HEK293 (cell line): Measurements from ENCODE around the gene ADA.

Experiments
- CTCF ChIA-PET: fragments of 350-600 bp; formaldehyde crosslinking; extraction: SDS; loops from one replicate; lab custom pipeline; 2021; ENCODE audit warnings: antibody characterized with exemption; lab: Yijun Ruan, JAX
- POLR2A ChIA-PET: fragments of 300-600 bp; formaldehyde crosslinking; extraction: SDS; loops from one replicate; lab custom pipeline; 2020; ENCODE audit warnings: antibody characterized with exemption, inconsistent platforms; lab: Yijun Ruan, JAX
- H3K27ac ChIP-seq: fragments of 200-500 bp; sonication (Bioruptor generic); 2 replicates; pipeline ENCODE4 v1.5.1; 2014; ENCODE audit warnings: low read depth, low read length, control low read depth, inconsistent platforms; ENCODE audit errors: extremely low read depth
- H3K36me3 ChIP-seq, 2 experiments: fragments of 200-500 bp in 1 of 2; sonication (Bioruptor generic) in 1 of 2; 1 replicate in 1 of 2; 2 replicates in 1 of 2; pipeline ENCODE4 v1.5.1; 2014 to 2017; ENCODE audit warnings: inconsistent platforms in 2 of 2, low read length in 2 of 2; ENCODE audit not compliant: control insufficient read depth in 2 of 2, insufficient read depth in 1 of 2
- H3K4me1 ChIP-seq: fragments of 200-500 bp; sonication (Bioruptor generic); 2 replicates; pipeline ENCODE4 v1.5.1; 2014; ENCODE audit warnings: mild to moderate bottlenecking, low read length, inconsistent platforms; ENCODE audit not compliant: control insufficient read depth, insufficient read depth
- H3K4me3 ChIP-seq: 2 replicates; pipeline ENCODE4 v1.5.1; 2011; ENCODE audit warnings: low read depth, mild to moderate bottlenecking, control low read depth, low read length, moderate library complexity
- H3K9me3 ChIP-seq: fragments of 200-500 bp; sonication (Bioruptor generic); 2 replicates; pipeline ENCODE4 v1.5.1; 2014; ENCODE audit warnings: low read depth, low read length, inconsistent platforms; ENCODE audit not compliant: control insufficient read depth, insufficient read depth
- FEZF1 ChIP-seq: fragments of 450-650 bp; formaldehyde crosslinking; IDR thresholded peaks from 2 replicates; pipeline ENCODE4 v1.5.1; 2016; ENCODE audit warnings: missing biosample characterization, missing genetic modification characterization
- PRDM6 ChIP-seq: fragments of 450-650 bp; formaldehyde crosslinking; IDR thresholded peaks from 2 replicates; pipeline ENCODE4 v1.5.1; 2017; ENCODE audit warnings: missing biosample characterization, missing genetic modification characterization
- SP3 ChIP-seq: fragments of 450-650 bp; formaldehyde crosslinking; IDR thresholded peaks from 2 replicates; pipeline ENCODE4 v1.5.1; 2016; ENCODE audit warnings: missing biosample characterization, missing genetic modification characterization
- TSHZ1 ChIP-seq: fragments of 450-650 bp; formaldehyde crosslinking; IDR thresholded peaks from 2 replicates; pipeline ENCODE4 v1.5.1; 2016; ENCODE audit warnings: missing biosample characterization, missing genetic modification characterization, borderline replicate concordance
- ZNF157 ChIP-seq: fragments of 450-650 bp; formaldehyde crosslinking; IDR thresholded peaks from 2 replicates; pipeline ENCODE4 v1.5.1; 2016; ENCODE audit warnings: missing biosample characterization, missing genetic modification characterization
- ZNF16 ChIP-seq: fragments of 450-650 bp; formaldehyde crosslinking; IDR thresholded peaks from 2 replicates; pipeline ENCODE4 v1.5.1; 2016; ENCODE audit warnings: low read depth, missing biosample characterization, missing genetic modification characterization
- ZNF174 ChIP-seq: fragments of 450-650 bp; formaldehyde crosslinking; IDR thresholded peaks from 2 replicates; pipeline ENCODE4 v1.5.0; 2017; ENCODE audit warnings: missing biosample characterization, mild to moderate bottlenecking, missing genetic modification characterization
- ZNF221 ChIP-seq: fragments of 450-650 bp; formaldehyde crosslinking; IDR thresholded peaks from 2 replicates; pipeline ENCODE4 v1.5.1; 2017; ENCODE audit warnings: missing biosample characterization, missing genetic modification characterization, borderline replicate concordance
- ZNF394 ChIP-seq: fragments of 450-650 bp; formaldehyde crosslinking; IDR thresholded peaks from 2 replicates; pipeline ENCODE4 v1.5.1; 2016; ENCODE audit warnings: missing biosample characterization, missing genetic modification characterization, mild to moderate bottlenecking, moderate library complexity, borderline replicate concordance
- ZNF404 ChIP-seq: fragments of 450-650 bp; formaldehyde crosslinking; IDR thresholded peaks from 2 replicates; pipeline ENCODE4 v1.5.1; 2017; ENCODE audit warnings: missing biosample characterization, missing genetic modification characterization
- ZNF416 ChIP-seq: fragments of 450-650 bp; formaldehyde crosslinking; IDR thresholded peaks from 2 replicates; pipeline ENCODE4 v1.5.1; 2016; ENCODE audit warnings: missing biosample characterization, missing genetic modification characterization
- ZNF426 ChIP-seq: fragments of 450-650 bp; formaldehyde crosslinking; IDR thresholded peaks from 2 replicates; pipeline ENCODE4 v1.5.1; 2017; ENCODE audit warnings: missing biosample characterization, missing genetic modification characterization, mild to moderate bottlenecking, inconsistent platforms, moderate library complexity
- ZNF518A ChIP-seq: fragments of 450-650 bp; formaldehyde crosslinking; conservative IDR thresholded peaks from 2 replicates; pipeline ENCODE4 v1.5.1; 2016; ENCODE audit warnings: low read depth, missing biosample characterization, missing genetic modification characterization
- ZNF530 ChIP-seq: fragments of 450-650 bp; formaldehyde crosslinking; IDR thresholded peaks from 2 replicates; pipeline ENCODE4 v1.5.1; 2016; ENCODE audit warnings: low read depth, missing biosample characterization, missing genetic modification characterization
- ZNF600 ChIP-seq: fragments of 450-650 bp; formaldehyde crosslinking; IDR thresholded peaks from 2 replicates; pipeline ENCODE4 v1.5.1; 2016; ENCODE audit warnings: missing biosample characterization, missing genetic modification characterization
- ZNF610 ChIP-seq: fragments of 450-650 bp; formaldehyde crosslinking; IDR thresholded peaks from 2 replicates; pipeline ENCODE4 v1.5.1; 2016; ENCODE audit warnings: missing biosample characterization, missing genetic modification characterization, borderline replicate concordance
- ZNF629 ChIP-seq: fragments of 450-650 bp; formaldehyde crosslinking; IDR thresholded peaks from 2 replicates; pipeline ENCODE4 v1.5.1; 2017; ENCODE audit warnings: missing biosample characterization, missing genetic modification characterization
- ZNF664 ChIP-seq: fragments of 450-650 bp; formaldehyde crosslinking; IDR thresholded peaks from 2 replicates; pipeline ENCODE4 v1.5.1; 2016; ENCODE audit warnings: missing biosample characterization, missing genetic modification characterization
- ZNF776 ChIP-seq: fragments of 450-650 bp; formaldehyde crosslinking; IDR thresholded peaks from 2 replicates; pipeline ENCODE4 v1.5.0; 2017; ENCODE audit warnings: missing biosample characterization, missing genetic modification characterization, borderline replicate concordance
- ZSCAN30 ChIP-seq: fragments of 450-650 bp; IDR thresholded peaks from 2 replicates; pipeline ENCODE4 v1.5.1; 2018; ENCODE audit warnings: missing biosample characterization, mild to moderate bottlenecking, missing genetic modification characterization, moderate library complexity
- ZXDB ChIP-seq: fragments of 450-650 bp; formaldehyde crosslinking; IDR thresholded peaks from 2 replicates; pipeline ENCODE4 v1.5.1; 2016; ENCODE audit warnings: missing biosample characterization, missing genetic modification characterization

The ADA gene

GRCh38 chr20:44596876-44597275 lies 54.6 kb downstream of the ADA start:
- peaks cover 0 to under 1% of the 10 kb centered on the region in 2 experiments; a peak in 1 of 3 replicates for H3K36me3 ChIP-seq
- POLR2A ChIA-PET, result no interaction called here
- no peaks in the 10 kb centered on the region for H3K9me3 ChIP-seq

GRCh38 chr20:44596010-44596409 lies 55.5 kb downstream of the ADA start:
- Histone ChIP-seq H3K4me1 (no peaks in the 10 kb centered on the region), H3K36me3 (peaks cover 0 to 3% of the 10 kb centered on the region in 2 experiments; a peak in 1 of 3 replicates)
- CTCF ChIA-PET, result interaction anchor here (0.9 kb wide), 1 partner anchor 23 kb away, joined by 3 read pairs; no protein-coding TSS in a partner anchor
- TF ChIP-seq ZNF629 (tag by site-specific recombination) (no peak), TSHZ1 (tag by site-specific recombination) (no peak), FEZF1 (no peak), ZNF394 (tag by site-specific recombination) (no peak), ZNF664 (tag by site-specific recombination) (no peak), ZNF174 (tag by site-specific recombination) (no peak), ZSCAN30 (tag by site-specific recombination) (no peak), ZNF404 (no peak), ZNF157 (tag by site-specific recombination) (no peak), PRDM6 (tag by site-specific recombination) (no peak), ZNF610 (no peak)
- TF ChIP-seq, all 188 proteins: peak for 0
- H3K27ac ChIP-seq, result no peak overlapping the region
- H3K4me3 ChIP-seq, result no peak overlapping the region
- POLR2A ChIA-PET, result no interaction called here
- H3K9me3 ChIP-seq, result no peaks in the 10 kb centered on the region

More at GRCh38 chr20:44596876-44597275, 54.6 kb downstream of the ADA start:
- H3K4me1 ChIP-seq, result peaks cover 7% of the 10 kb centered on the region; the same call in 1 of the 2 replicates
- no peak overlapping the region for H3K27ac ChIP-seq
- TF ChIP-seq ZNF426 (tag by site-specific recombination) (no peak), ZNF600 (tag by site-specific recombination) (no peak), SP3 (no peak), ZXDB (tag by site-specific recombination) (no peak), ZNF518A (no peak), ZNF776 (tag by site-specific recombination) (no peak), ZNF530 (no peak), ZNF221 (tag by site-specific recombination) (no peak), ZNF16 (tag by site-specific recombination) (no peak), ZNF416 (no peak)
- H3K4me3 ChIP-seq, result no peak overlapping the region
- CTCF ChIA-PET, result interaction anchor here (0.6 to 2.1 kb wide), 2 partner anchors 13 to 102 kb away, joined by 3 to 9 read pairs; no protein-coding TSS in a partner anchor
